ENCODE measurements around the gene WDR20.

WDR20 gene

GRCh38 chr14:102154121-102154520 is 14.4 kb downstream of the WDR20 start:
- no peak overlapping the region for H2AFZ ChIP-seq (ENCODE audit: low read depth, low read length)
- no peak overlapping the region for H3K27ac ChIP-seq (ENCODE audit: low read length)
- H3K4me2 ChIP-seq (ENCODE audit: insufficient read depth, low read length): no peak overlapping the region
- no peak for ATAC-seq (ENCODE audit: insufficient read depth, low read depth)
- TF ChIP-seq CTCF (IDR thresholded peaks at IDR 0.05; ENCODE audit: borderline replicate concordance, extremely low read depth, low read length, poor library complexity, severe bottlenecking) (no peak), EZH2 (IDR thresholded peaks at IDR 0.05; ENCODE audit: borderline replicate concordance, low read depth, low read length, severe bottlenecking) (no peak)
- H3K27me3 ChIP-seq (ENCODE audit: insufficient read depth, low read length, poor library complexity): no peaks in the 10 kb centered on the region
- no peaks in the 10 kb centered on the region for H3K9me3 ChIP-seq (ENCODE audit: insufficient read depth, low read length, severe bottlenecking)
- peaks cover 94% of the 10 kb centered on the region for H3K79me2 ChIP-seq (ENCODE audit: insufficient read depth, low read length)
- H3K4me3 ChIP-seq (ENCODE audit: low read depth in 1 of 2, low read length in 2 of 2): no peak overlapping the region
- no peak overlapping the region for H3K9ac ChIP-seq (ENCODE audit: low read depth, low read length)
- DNase-seq: no peak
- H4K20me1 ChIP-seq (ENCODE audit: insufficient read depth, low read length): peaks cover 26% of the 10 kb centered on the region
- peaks cover 21% of the 10 kb centered on the region for H3K36me3 ChIP-seq (ENCODE audit: insufficient read depth, low read length)
- H3K4me1 ChIP-seq (ENCODE audit: insufficient read depth, low read length): no peaks in the 10 kb centered on the region

DNA sequence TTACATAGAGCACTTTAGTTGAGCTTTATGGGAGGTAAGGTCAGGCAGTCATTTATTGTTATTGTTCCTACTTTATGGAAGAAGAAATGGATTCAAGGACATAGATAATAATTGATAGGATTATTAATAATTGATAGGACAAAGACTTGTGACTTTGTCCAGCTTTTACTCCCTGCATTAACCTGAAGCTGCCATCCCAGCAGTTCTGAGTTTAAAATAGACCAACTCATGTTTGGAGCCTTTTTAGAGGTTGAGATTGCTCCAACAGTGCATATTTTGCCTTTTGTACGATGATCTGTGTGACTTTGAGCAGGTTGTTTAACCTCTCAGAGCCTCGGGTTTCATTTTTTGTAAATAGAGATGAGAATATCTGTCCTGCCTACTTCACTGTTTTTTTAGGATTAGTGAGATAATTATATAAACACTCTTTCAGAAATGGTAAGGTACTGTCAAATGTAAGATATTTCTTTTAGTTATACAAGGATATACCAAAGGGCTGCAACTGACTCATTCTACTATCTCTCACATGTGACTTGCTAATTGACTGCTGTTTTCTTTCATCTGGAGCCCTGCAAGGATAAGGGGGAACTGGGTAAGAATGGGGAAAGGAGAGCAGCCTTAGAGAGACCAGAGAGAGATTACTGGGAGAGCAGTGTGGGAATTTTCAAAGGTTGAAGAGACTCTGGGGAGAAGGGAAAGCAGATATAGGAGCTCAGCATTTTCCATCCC is 15.3 kb downstream of the WDR20 start:
- DNase-seq (no peak), ATAC-seq (ENCODE audit: insufficient read depth, low read depth) (no peak)
- no peak overlapping the region for H2AFZ ChIP-seq (ENCODE audit: low read depth, low read length)
- H3K9ac ChIP-seq (ENCODE audit: low read depth, low read length): no peak overlapping the region
- TF ChIP-seq CTCF (IDR thresholded peaks at IDR 0.05; ENCODE audit: borderline replicate concordance, extremely low read depth, low read length, poor library complexity, severe bottlenecking) (no peak), EZH2 (IDR thresholded peaks at IDR 0.05; ENCODE audit: borderline replicate concordance, low read depth, low read length, severe bottlenecking) (no peak)
- H3K4me1 ChIP-seq (ENCODE audit: insufficient read depth, low read length): no peaks in the 10 kb centered on the region
- H3K4me3 ChIP-seq (ENCODE audit: low read depth in 1 of 2, low read length in 2 of 2): no peak overlapping the region
- no peaks in the 10 kb centered on the region for H3K27me3 ChIP-seq (ENCODE audit: insufficient read depth, low read length, poor library complexity)
- peaks cover 26% of the 10 kb centered on the region for H4K20me1 ChIP-seq (ENCODE audit: insufficient read depth, low read length)
- peaks cover 94% of the 10 kb centered on the region for H3K79me2 ChIP-seq (ENCODE audit: insufficient read depth, low read length)
- H3K9me3 ChIP-seq (ENCODE audit: insufficient read depth, low read length, severe bottlenecking): no peaks in the 10 kb centered on the region
- no peak overlapping the region for H3K27ac ChIP-seq (ENCODE audit: low read length)
- H3K4me2 ChIP-seq (ENCODE audit: insufficient read depth, low read length): no peak overlapping the region
- peaks cover 22% of the 10 kb centered on the region for H3K36me3 ChIP-seq (ENCODE audit: insufficient read depth, low read length)

GRCh38 chr14:102157346-102157745 is 17.6 kb downstream of the WDR20 start:
- peaks cover 93% of the 10 kb centered on the region for H3K79me2 ChIP-seq (ENCODE audit: insufficient read depth, low read length)
- H3K36me3 ChIP-seq (ENCODE audit: insufficient read depth, low read length): peaks cover 12% of the 10 kb centered on the region
- no peak overlapping the region for H3K9ac ChIP-seq (ENCODE audit: low read depth, low read length)
- no peak overlapping the region for H2AFZ ChIP-seq (ENCODE audit: low read depth, low read length)
- no peaks in the 10 kb centered on the region for H3K27me3 ChIP-seq (ENCODE audit: insufficient read depth, low read length, poor library complexity)
- no peak overlapping the region for H3K4me2 ChIP-seq (ENCODE audit: insufficient read depth, low read length)
- DNase-seq (no peak), ATAC-seq (ENCODE audit: insufficient read depth, low read depth) (no peak)
- TF ChIP-seq EZH2 (IDR thresholded peaks at IDR 0.05; ENCODE audit: borderline replicate concordance, low read depth, low read length, severe bottlenecking) (no peak), CTCF (IDR thresholded peaks at IDR 0.05; ENCODE audit: borderline replicate concordance, extremely low read depth, low read length, poor library complexity, severe bottlenecking) (no peak)
- no peaks in the 10 kb centered on the region for H3K4me1 ChIP-seq (ENCODE audit: insufficient read depth, low read length)
- peaks cover 35% of the 10 kb centered on the region for H4K20me1 ChIP-seq (ENCODE audit: insufficient read depth, low read length)
- H3K27ac ChIP-seq (ENCODE audit: low read length): no peak overlapping the region
- H3K9me3 ChIP-seq (ENCODE audit: insufficient read depth, low read length, severe bottlenecking): no peaks in the 10 kb centered on the region
- H3K4me3 ChIP-seq (ENCODE audit: low read depth in 1 of 2, low read length in 2 of 2): no peak overlapping the region
